IMR-90 (cell line): ENCODE results near the gene PSD2. TPM values are rescaled to one million over a fixed set of nuclear protein-coding genes. Genes with fewer than 3 reads are reported as not detected.

Experiments
- ATAC-seq: fragments of 200-7000 bp; cut with Tn5 transposase; 2 replicates; pipeline ENCODE4 v1.9.1; 2020; ENCODE audit warnings: low read depth, mild to moderate bottlenecking, moderate library complexity
- BruUV-seq: library from RNA; stranded (reverse); fragments of 400-500 nt; replicated peaks from 2 replicates; lab custom pipeline; 2021; lab: Mats Ljungman, UMichigan
- CTCF ChIA-PET: fragments of 300-600 bp; formaldehyde crosslinking; extraction: SDS; loops from one replicate; lab custom pipeline; 2021; ENCODE audit warnings: antibody characterized with exemption; lab: Yijun Ruan, JAX
- POLR2A ChIA-PET: fragments of 300-600 bp; sonication (Branson Sonifier 250); formaldehyde crosslinking; loops from one replicate; lab custom pipeline; 2022; ENCODE audit warnings: antibody characterized with exemption; ENCODE audit not compliant: unreplicated experiment; lab: Charles Lee
- DNase-seq: peaks from one replicate; pipeline ENCODE4 v3.0.0; 2013
- H2AFZ ChIP-seq: replicated peaks from 2 replicates; pipeline ENCODE3; 2013; ENCODE audit warnings: low read length, mild to moderate bottlenecking; ENCODE audit not compliant: poor library complexity
- H2AK5ac ChIP-seq: 2 replicates; pipeline ENCODE4 v1.6.1; 2013; ENCODE audit warnings: low read depth, low read length, inconsistent platforms
- H2AK9ac ChIP-seq: replicated peaks from 2 replicates; pipeline ENCODE3; 2013; ENCODE audit warnings: mild to moderate bottlenecking, low read depth, low read length, moderate library complexity; ENCODE audit not compliant: poor library complexity
- H2BK120ac ChIP-seq: 2 replicates; pipeline ENCODE4 v1.6.1; 2013; ENCODE audit warnings: low read depth, low read length, inconsistent platforms
- H2BK15ac ChIP-seq: 3 replicates; pipeline ENCODE4 v1.6.1; 2013; ENCODE audit warnings: low read depth, low read length, inconsistent platforms
- H2BK20ac ChIP-seq: 2 replicates; pipeline ENCODE4 v1.6.1; 2013; ENCODE audit warnings: low read depth, mild to moderate bottlenecking, inconsistent platforms, low read length, moderate library complexity
- H2BK5ac ChIP-seq: 2 replicates; pipeline ENCODE4 v1.6.1; 2013; ENCODE audit warnings: mild to moderate bottlenecking, low read depth, low read length, inconsistent platforms; ENCODE audit not compliant: poor library complexity, severe bottlenecking
- H3K14ac ChIP-seq: replicated peaks from 2 replicates; pipeline ENCODE4 v1.6.1; 2013; ENCODE audit warnings: low read depth, low read length, inconsistent platforms
- H3K18ac ChIP-seq: 2 replicates; pipeline ENCODE4 v1.6.1; 2013; ENCODE audit warnings: low read depth, low read length, control low read depth
- H3K23ac ChIP-seq: 2 replicates; pipeline ENCODE4 v1.6.1; 2013; ENCODE audit warnings: low read depth, low read length, inconsistent platforms
- H3K27ac ChIP-seq: 2 replicates; pipeline ENCODE4 v1.5.1; 2013; ENCODE audit warnings: mild to moderate bottlenecking, control low read depth, low read length; ENCODE audit not compliant: insufficient read depth
- H3K27me3 ChIP-seq: 2 replicates; pipeline ENCODE4 v1.6.1; 2013; ENCODE audit warnings: low read length; ENCODE audit not compliant: control insufficient read depth, insufficient read depth
- H3K36me3 ChIP-seq: 2 replicates; pipeline ENCODE4 v1.6.1; 2013; ENCODE audit warnings: low read length, mixed read lengths; ENCODE audit not compliant: control insufficient read depth, insufficient read depth
- H3K4ac ChIP-seq: 2 replicates; pipeline ENCODE4 v1.6.1; 2013; ENCODE audit warnings: low read depth, low read length, inconsistent platforms
- H3K4me1 ChIP-seq: 2 replicates; pipeline ENCODE4 v1.6.1; 2013; ENCODE audit warnings: low read length, mixed read lengths; ENCODE audit not compliant: control insufficient read depth, insufficient read depth
- H3K4me2 ChIP-seq: 2 replicates; pipeline ENCODE4 v1.6.1; 2013; ENCODE audit warnings: low read depth, mild to moderate bottlenecking, control low read depth, low read length, moderate library complexity
- H3K4me3 ChIP-seq: 2 replicates; pipeline ENCODE4 v1.5.1; 2013; ENCODE audit warnings: low read depth, mild to moderate bottlenecking, control low read depth, low read length, moderate library complexity; ENCODE audit not compliant: insufficient read depth
- H3K56ac ChIP-seq: 2 replicates; pipeline ENCODE4 v1.6.1; 2013; ENCODE audit warnings: low read length, inconsistent platforms; ENCODE audit not compliant: insufficient read depth; ENCODE audit errors: extremely low read depth
- H3K79me1 ChIP-seq, 2 experiments: 2 replicates each; pipeline ENCODE4 v1.6.1; 2013; ENCODE audit warnings: low read length in 2 of 2, inconsistent platforms in 1 of 2, low read depth in 1 of 2
- H3K9ac ChIP-seq: 2 replicates; pipeline ENCODE4 v1.6.1; 2013; ENCODE audit warnings: low read depth, low read length, control low read depth
- H3K9me1 ChIP-seq: 2 replicates; pipeline ENCODE4 v1.6.1; 2013; ENCODE audit warnings: low read length, inconsistent platforms; ENCODE audit not compliant: insufficient read depth
- H3K9me3 ChIP-seq: 2 replicates; pipeline ENCODE4 v1.6.1; 2013; ENCODE audit warnings: low read length; ENCODE audit not compliant: control insufficient read depth, insufficient read depth
- H4K20me1 ChIP-seq: 2 replicates; pipeline ENCODE4 v1.6.1; 2013; ENCODE audit warnings: low read length, inconsistent platforms; ENCODE audit not compliant: insufficient read depth
- H4K5ac ChIP-seq: 2 replicates; pipeline ENCODE4 v1.6.1; 2013; ENCODE audit warnings: mild to moderate bottlenecking, low read depth, low read length, control low read depth
- H4K8ac ChIP-seq, 2 experiments: 2 replicates each; pipeline ENCODE4 v1.6.1; 2013; ENCODE audit warnings: low read depth in 2 of 2, low read length in 2 of 2, control low read depth in 1 of 2, inconsistent platforms in 1 of 2
- H4K91ac ChIP-seq: 2 replicates; pipeline ENCODE4 v1.6.1; 2013; ENCODE audit warnings: low read depth, low read length, inconsistent platforms; ENCODE audit not compliant: insufficient read depth
- CEBPB ChIP-seq: IDR thresholded peaks from 2 replicates; pipeline ENCODE4 v1.6.1; 2012; ENCODE audit warnings: low read depth, low read length, improper control_type of control experiment
- MAZ ChIP-seq: IDR thresholded peaks from 2 replicates; pipeline ENCODE4 v1.6.1; 2012; ENCODE audit warnings: low read depth, mild to moderate bottlenecking, low read length, improper control_type of control experiment, moderate library complexity, borderline replicate concordance
- WGBS, 2 experiments: methylation state at CpG; one replicate each; pipeline versions ENCODE4 v1.1.5 to v1.1.7; 2013; ENCODE audit warnings: missing lambda C conversion rate in 2 of 2; ENCODE audit not compliant: insufficient read length in 1 of 2; ENCODE audit errors: extremely low coverage in 2 of 2; 5-methylcytosine and 5-hydroxymethylcytosine counted together
- dilution Hi-C: fragments of 300-500 bp; cut with HindIII; formaldehyde crosslinking; loops from one replicate; pipeline ENCODE4 v1.14.3; 2018; ENCODE audit warnings: low sequenced_read_pairs; ENCODE audit not compliant: unreplicated experiment
- in situ Hi-C: fragments of 300-500 bp; cut with MboI; formaldehyde crosslinking; loops from 3 replicates; pipeline ENCODE4 v1.14.3; 2019; ENCODE audit warnings: low sequenced_read_pairs, inconsistent platforms, mixed read lengths
- intact Hi-C: fragments of 100-400 bp; cut with micrococcal nuclease; formaldehyde crosslinking; loops from 2 replicates; pipeline ENCODE4 v1.10.0; 2022
- polyA plus RNA-seq, 3 experiments: library from polyadenylated mRNA; depleted of rRNA; stranded (reverse); fragments of >200 nt; gene quantifications; 2 replicates each; pipeline ENCODE4 v1.2.3, GENCODE V29; 2012; ENCODE audit warnings: low replicate concordance in 1 of 3
- total RNA-seq: library from RNA; depleted of rRNA; stranded (reverse); fragments of >200 nt; gene quantifications from 2 replicates; pipeline ENCODE4 v1.2.3, GENCODE V29; 2012

The PSD2 gene
- total and polyA plus RNA-seq, 2 of the 4 experiments (the other 2 are of a cell fraction), result 0.05 TPM; not detected in 1

GRCh38 chr5:139822553-139823425 is 27.2 kb downstream of the PSD2 start (continued):
- no peak for TF ChIP-seq MAZ

- no peak for TF ChIP-seq CEBPB
- no peak for TF ChIP-seq MAZ
- in situ Hi-C loops, result no loop called here
- H3K18ac ChIP-seq, result no peak overlapping the region
- H2AFZ ChIP-seq, result no peak overlapping the region
- intact Hi-C loops, result no loop called here
- POLR2A ChIA-PET, result no interaction called here
- no TSS peak for BruUV-seq
- H4K5ac ChIP-seq, result no peak overlapping the region
- H3K23ac ChIP-seq, result no peak overlapping the region
- H4K20me1 ChIP-seq, result no peaks in the 10 kb centered on the region; the same call in 1 of the 2 replicates
- H2BK120ac ChIP-seq, result no peak overlapping the region
- CTCF ChIA-PET, result no interaction called here
- H3K9me1 ChIP-seq, result no peaks in the 10 kb centered on the region
- H2BK15ac ChIP-seq, result no peak overlapping the region
- dilution Hi-C loops, result no loop called here
- H3K4me2 ChIP-seq, result no peak overlapping the region
- H3K36me3 ChIP-seq, result no peaks in the 10 kb centered on the region
- peaks cover 2% of the 10 kb centered on the region; the same call in 1 of the 2 replicates for H3K9me3 ChIP-seq
- no peak overlapping the region for H3K14ac ChIP-seq
- no peak overlapping the region for H2BK20ac ChIP-seq
- H2AK5ac ChIP-seq, result no peak overlapping the region
- WGBS, 2 experiments, result no CpG with 5 or more reads among the region's 7 CpGs
- no peak overlapping the region for H4K8ac ChIP-seq
- no peak overlapping the region for H3K4ac ChIP-seq
- no peaks in the 10 kb centered on the region for H3K4me1 ChIP-seq
- H4K91ac ChIP-seq, result no peak overlapping the region
- no peak overlapping the region for H3K27ac ChIP-seq
- H3K56ac ChIP-seq, result no peak overlapping the region
- ATAC-seq (no peak), DNase-seq (no peak)
- H2AK9ac ChIP-seq, result no peak overlapping the region
- no peak overlapping the region for H2BK5ac ChIP-seq
- no peak overlapping the region for H3K9ac ChIP-seq
- no peak overlapping the region for H3K4me3 ChIP-seq
- H3K27me3 ChIP-seq, result peaks cover 47% of the 10 kb centered on the region
- no peaks in the 10 kb centered on the region for H3K79me1 ChIP-seq
Measured at GRCh38 chr5:139823757-139824355, 28.2 kb downstream of the PSD2 start.
